CD4-positive, CD25-positive, alpha-beta regulatory T cell (primary cell): Measurements from ENCODE around the gene THOC2. TPM values are rescaled to one million over a fixed set of nuclear protein-coding genes. Genes with fewer than 3 reads are reported as not detected.
A peak's percentile ranks its signal among the peaks of the same experiment; 100 is the strongest.
"Not testable (repeated sequence)": the region's sequence is repeated elsewhere in the genome, so short reads cannot be mapped to it uniquely, and the experiment has no call there.

ENCODE experiments used
- ATAC-seq, 2 donors: fragments of 150-1000 bp; cut with Tn5 transposase; one replicate each; pipeline ENCODE4 v1.10.0; 2021; ENCODE audit warnings: low read depth in 2 of 2, moderate number of reproducible peaks in 2 of 2, moderate library complexity in 1 of 2
- DNase-seq, 3 donors: peaks; one replicate each; pipeline versions ENCODE4 v3.0.0 to v3.0.0-alpha.2; 2012 to 2022; ENCODE audit warnings: mixed read lengths in 1 of 3
- H3K27ac ChIP-seq: one replicate; pipeline ENCODE4 v1.7.0; 2013; ENCODE audit warnings: mild to moderate bottlenecking, low read length; ENCODE audit not compliant: insufficient read depth, poor library complexity, severe bottlenecking
- H3K27me3 ChIP-seq: one replicate; pipeline ENCODE4 v1.7.0; 2013; ENCODE audit warnings: low read length; ENCODE audit not compliant: control insufficient read depth, insufficient read depth
- H3K36me3 ChIP-seq: one replicate; pipeline ENCODE4 v1.7.0; 2013; ENCODE audit warnings: mild to moderate bottlenecking, low read length, moderate library complexity; ENCODE audit not compliant: control insufficient read depth, insufficient read depth
- H3K4me1 ChIP-seq: 2 replicates; pipeline ENCODE4 v1.7.0; 2013; ENCODE audit warnings: mild to moderate bottlenecking, low read length; ENCODE audit not compliant: insufficient read depth, control insufficient read depth, poor library complexity, severe bottlenecking
- H3K4me3 ChIP-seq: one replicate; pipeline ENCODE4 v1.7.0; 2013; ENCODE audit warnings: low read depth, mild to moderate bottlenecking, low read length, moderate library complexity
- H3K9me3 ChIP-seq, 2 experiments: 1 replicate in 1 of 2; 2 replicates in 1 of 2; pipeline ENCODE4 v1.7.0; 2013; ENCODE audit warnings: low read length in 2 of 2, mild to moderate bottlenecking in 1 of 2, moderate library complexity in 1 of 2; ENCODE audit not compliant: control insufficient read depth in 2 of 2
- H3K27ac Mint-ChIP-seq, 3 donors: one replicate each; pipeline ENCODE4 v1.8.0; 2020 to 2022; ENCODE audit warnings: mild to moderate bottlenecking in 3 of 3, mixed read lengths in 3 of 3, moderate library complexity in 2 of 3
- H3K27me3 Mint-ChIP-seq: one replicate; pipeline ENCODE4 v1.8.0; 2022; ENCODE audit warnings: mild to moderate bottlenecking, mixed read lengths
- H3K36me3 Mint-ChIP-seq: one replicate; pipeline ENCODE4 v1.8.0; 2020; ENCODE audit warnings: mixed read lengths
- H3K4me1 Mint-ChIP-seq, 4 donors: one replicate each; pipeline ENCODE4 v1.8.0; 2020 to 2022; ENCODE audit warnings: mixed read lengths in 4 of 4, mild to moderate bottlenecking in 1 of 4
- H3K4me3 Mint-ChIP-seq, 4 donors: one replicate each; pipeline ENCODE4 v1.8.0; 2020 to 2022; ENCODE audit warnings: mild to moderate bottlenecking in 4 of 4, mixed read lengths in 4 of 4, moderate library complexity in 3 of 4
- H3K9me3 Mint-ChIP-seq, 7 donors: one replicate each; pipeline ENCODE4 v1.8.0; 2020 to 2022; ENCODE audit warnings: mixed read lengths in 7 of 7, mild to moderate bottlenecking in 3 of 7, moderate library complexity in 2 of 7
- polyA plus RNA-seq, 4 donors: library from polyadenylated mRNA; unstranded; fragments of 300-500 nt; fragmentation: Illumina TruSeq; gene quantifications; one replicate each; pipeline ENCODE4 v1.2.3, GENCODE V29; 2021
- total RNA-seq: library from RNA; stranded (reverse); gene quantifications from one replicate; pipeline ENCODE4 v1.2.3, GENCODE V29; 2022

The THOC2 gene
- total and polyA plus RNA-seq, 5 donors from 2014 or later: 24.2 to 89.5 (median 25.6) TPM

DNA sequence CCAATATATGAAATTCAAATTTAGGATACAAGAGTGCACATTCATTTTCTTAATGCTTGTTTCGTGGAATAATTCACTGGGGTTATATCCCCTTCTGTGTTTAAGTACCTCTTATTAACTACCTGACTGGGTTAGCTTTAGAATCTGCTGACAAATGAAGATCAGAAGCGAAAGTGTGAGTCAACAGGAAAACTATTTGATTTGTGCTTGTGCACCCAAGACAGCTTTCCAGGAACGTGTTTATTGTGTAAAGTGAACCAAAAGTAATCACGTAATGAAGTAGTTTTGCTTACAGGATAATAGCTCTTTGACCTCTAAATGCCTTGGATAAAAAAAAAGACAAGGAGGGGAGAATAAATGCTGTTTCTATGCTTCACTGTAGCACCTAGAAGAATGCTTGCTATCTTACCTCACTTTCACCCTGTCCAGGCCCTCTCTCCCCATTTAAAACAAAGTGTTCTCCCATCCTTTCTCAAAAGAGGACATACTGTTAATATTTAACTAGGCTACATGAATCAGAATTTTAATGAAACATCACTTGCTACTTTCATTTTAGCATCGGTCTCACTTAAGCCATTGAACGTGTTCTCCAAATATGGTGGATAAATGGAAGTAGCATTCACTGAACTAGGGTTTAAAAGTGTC is 141.9 kb downstream of the THOC2 start:
- peaks cover 0 to 6% (median 3%) of the 10 kb centered on the region in 4 donors for H3K4me1 Mint-ChIP-seq
- H3K9me3 Mint-ChIP-seq: no peaks in the 10 kb centered on the region
- H3K36me3 Mint-ChIP-seq: no peaks in the 10 kb centered on the region
- Histone ChIP-seq H3K4me1 (no peaks in the 10 kb centered on the region), H3K4me3 (no peak overlapping the region), H3K27me3 (no peaks in the 10 kb centered on the region), H3K27ac (no peak overlapping the region), H3K9me3 (no peaks in the 10 kb centered on the region), H3K36me3 (no peaks in the 10 kb centered on the region)
- peak overlapping the region in 2 of 3 donors; percentile 40 to 48 for H3K27ac Mint-ChIP-seq
- no peaks in the 10 kb centered on the region for H3K27me3 Mint-ChIP-seq
- no peak overlapping the region for H3K4me3 Mint-ChIP-seq
- peak in 1 of 3 donors; percentile 22 for DNase-seq
- ATAC-seq: no peak

DNA sequence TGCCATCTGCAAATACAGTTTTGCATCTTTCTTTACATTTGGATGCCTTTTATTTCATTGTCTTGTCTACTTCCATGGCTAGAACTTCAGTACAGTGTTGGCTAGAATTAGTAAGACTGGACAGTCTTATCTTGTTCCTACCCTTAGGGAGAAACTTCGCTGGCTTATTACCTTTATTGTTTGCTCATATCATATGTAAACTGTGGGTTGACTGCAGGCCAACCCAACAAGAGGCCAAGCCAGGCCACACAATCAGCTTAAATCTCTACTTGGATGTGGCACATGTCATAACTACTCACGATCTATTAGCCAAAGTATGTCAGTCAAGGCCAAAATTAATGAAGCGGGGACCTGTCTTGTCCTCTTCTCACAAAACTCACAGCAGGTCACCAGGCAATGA is 144.1 kb downstream of the THOC2 start:
- Histone ChIP-seq H3K27me3 (no peaks in the 10 kb centered on the region), H3K9me3 (no peaks in the 10 kb centered on the region), H3K4me3 (no peak overlapping the region), H3K36me3 (no peaks in the 10 kb centered on the region), H3K27ac (no peak overlapping the region), H3K4me1 (no peaks in the 10 kb centered on the region)
- ATAC-seq (no peak), DNase-seq (no peak)
- no peaks in the 10 kb centered on the region for H3K27me3 Mint-ChIP-seq
- H3K9me3 Mint-ChIP-seq: no peaks in the 10 kb centered on the region
- H3K36me3 Mint-ChIP-seq: no peaks in the 10 kb centered on the region
- peaks cover 0 to 6% (median 3%) of the 10 kb centered on the region in 4 donors for H3K4me1 Mint-ChIP-seq
- H3K27ac Mint-ChIP-seq: no peak overlapping the region
- H3K4me3 Mint-ChIP-seq: no peak overlapping the region

DNA sequence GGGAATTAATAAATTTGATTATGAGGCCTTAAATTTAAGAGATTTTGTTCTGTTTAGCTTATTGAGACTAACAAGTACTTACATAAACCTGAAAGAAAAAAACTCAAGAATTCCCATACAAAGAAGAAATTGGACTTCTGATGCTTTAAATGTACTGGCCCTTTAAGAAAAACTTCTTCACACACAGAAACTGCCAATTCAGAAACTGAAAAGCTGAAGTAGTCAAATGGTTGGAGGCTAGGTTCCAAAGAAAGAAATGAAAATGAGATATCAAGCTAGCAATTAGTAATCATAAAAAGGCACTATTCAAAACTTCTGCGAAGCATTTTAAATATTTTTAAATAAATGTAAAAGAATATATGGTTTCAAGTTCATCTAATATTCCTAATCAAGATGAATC is 151.3 kb downstream of the THOC2 start:
- Mint-ChIP-seq H3K27ac (no peak overlapping the region), H3K27me3 (no peaks in the 10 kb centered on the region), H3K4me3 (no peak overlapping the region), H3K4me1 (no peaks in the 10 kb centered on the region), H3K9me3 (peaks cover 0 to 2% (median 0%) of the 10 kb centered on the region in 7 donors), H3K36me3 (no peaks in the 10 kb centered on the region)
- no peaks in the 10 kb centered on the region for H3K27me3 ChIP-seq
- H3K9me3 ChIP-seq: no peaks in the 10 kb centered on the region
- no peak overlapping the region for H3K4me3 ChIP-seq
- DNase-seq (no peak), ATAC-seq (no peak)
- no peaks in the 10 kb centered on the region for H3K36me3 ChIP-seq
- H3K4me1 ChIP-seq: no peaks in the 10 kb centered on the region
- H3K27ac ChIP-seq: no peak overlapping the region

- H3K36me3 Mint-ChIP-seq: no peaks in the 10 kb centered on the region
- no peaks in the 10 kb centered on the region for H3K27me3 ChIP-seq
- no peak overlapping the region for H3K27ac ChIP-seq
- no peak for ATAC-seq
- DNase-seq: no peak
- no peak overlapping the region for H3K4me3 ChIP-seq
- H3K4me1 Mint-ChIP-seq: no peaks in the 10 kb centered on the region
- no peaks in the 10 kb centered on the region for H3K4me1 ChIP-seq
- no peaks in the 10 kb centered on the region for H3K9me3 ChIP-seq
- no peaks in the 10 kb centered on the region for H3K36me3 ChIP-seq
- H3K4me3 Mint-ChIP-seq: no peak overlapping the region
- no peaks in the 10 kb centered on the region for H3K27me3 Mint-ChIP-seq
- H3K27ac Mint-ChIP-seq: no peak overlapping the region
- H3K9me3 Mint-ChIP-seq: peaks cover 0 to 6% (median 0%) of the 10 kb centered on the region in 7 donors
These were observed 152.1 kb downstream of the THOC2 start for GRCh38 chrX:123580792-123581191.

GRCh38 chrX:123574027-123574426 is 158.8 kb downstream of the THOC2 start:
- H3K4me3 Mint-ChIP-seq, ATAC-seq, H3K27ac Mint-ChIP-seq, H3K4me1 ChIP-seq, H3K27me3 Mint-ChIP-seq, DNase-seq, H3K4me3 ChIP-seq, H3K27me3 ChIP-seq, H3K36me3 ChIP-seq, H3K9me3 ChIP-seq, H3K4me1 Mint-ChIP-seq, H3K27ac ChIP-seq, H3K36me3 Mint-ChIP-seq: not testable (repeated sequence)
- H3K9me3 Mint-ChIP-seq: peaks cover 0 to 10% (median 4%) of the 10 kb centered on the region in 7 donors

GRCh38 chrX:123570011-123570590 is 162.8 kb downstream of the THOC2 start:
- H3K27ac ChIP-seq: no peak overlapping the region
- peaks cover 0 to 7% (median 4%) of the 10 kb centered on the region in 7 donors for H3K9me3 Mint-ChIP-seq
- no peaks in the 10 kb centered on the region for H3K9me3 ChIP-seq
- H3K36me3 Mint-ChIP-seq: no peaks in the 10 kb centered on the region
- ATAC-seq (no peak), DNase-seq (no peak)
- no peaks in the 10 kb centered on the region for H3K4me1 Mint-ChIP-seq
- no peaks in the 10 kb centered on the region for H3K4me1 ChIP-seq
- no peaks in the 10 kb centered on the region for H3K27me3 ChIP-seq
- H3K4me3 Mint-ChIP-seq: no peak overlapping the region
- H3K27me3 Mint-ChIP-seq: no peaks in the 10 kb centered on the region
- H3K36me3 ChIP-seq: no peaks in the 10 kb centered on the region
- H3K27ac Mint-ChIP-seq: no peak overlapping the region
- H3K4me3 ChIP-seq: no peak overlapping the region

DNA sequence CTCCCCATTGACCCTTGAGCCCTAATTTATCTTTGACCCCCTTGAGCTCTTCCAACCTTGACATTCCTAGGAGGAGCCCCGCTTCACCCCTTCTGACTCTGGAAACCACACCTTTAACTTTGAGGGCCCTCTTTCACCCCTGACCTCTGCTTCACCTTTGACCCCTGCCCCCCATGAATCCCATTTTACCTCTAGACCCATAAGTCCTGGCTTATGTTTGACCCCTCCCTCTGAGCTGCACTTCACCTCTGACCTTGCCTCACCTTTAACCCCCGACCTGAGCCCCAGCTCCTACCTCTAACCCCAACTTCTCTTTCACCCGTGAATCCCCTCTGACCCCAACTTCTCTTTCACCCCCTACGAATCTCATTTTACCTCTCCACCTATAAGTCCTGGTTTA is 169.7 kb downstream of the THOC2 start:
- Histone ChIP-seq H3K9me3 (no peaks in the 10 kb centered on the region), H3K4me3 (no peak overlapping the region), H3K36me3 (no peaks in the 10 kb centered on the region), H3K27me3 (no peaks in the 10 kb centered on the region), H3K27ac (no peak overlapping the region), H3K4me1 (no peaks in the 10 kb centered on the region)
- ATAC-seq (no peak), DNase-seq (no peak)
- Mint-ChIP-seq H3K4me3 (no peak overlapping the region), H3K27me3 (peaks cover 4% of the 10 kb centered on the region), H3K36me3 (no peaks in the 10 kb centered on the region), H3K4me1 (no peaks in the 10 kb centered on the region), H3K9me3 (peaks cover 0 to 6% (median 0%) of the 10 kb centered on the region in 7 donors), H3K27ac (no peak overlapping the region)
